ENCODE measurements around the gene KIAA1328. TPM values are rescaled to one million over a fixed set of nuclear protein-coding genes. Genes with fewer than 3 reads are reported as not detected.

The KIAA1328 gene
- total and polyA plus RNA-seq, 8 donors: 8.4 to 27.6 (median 22.9) TPM

- H3K27ac ChIP-seq: no peak overlapping the region
- H3K4me1 ChIP-seq: no peaks in the 10 kb centered on the region
- no peaks in the 10 kb centered on the region for H3K36me3 ChIP-seq
- H3K4me3 ChIP-seq: no peak overlapping the region
- H3K27me3 ChIP-seq: no peaks in the 10 kb centered on the region
- peak in 1 of 4 donors; percentile 16 for DNase-seq
- intact Hi-C loops (cut with DNase I): no loop called here
- H3K9me3 ChIP-seq: peaks cover 0 to 21% of the 10 kb centered on the region in 2 donors
- ATAC-seq: peak; percentile 74
- peak; percentile 27 to 39 for TF ChIP-seq CTCF (IDR thresholded peaks at IDR 0.05)
Observed at GRCh38 chr18:36942264-36942663, 113.3 kb downstream of the KIAA1328 start.

- H3K27ac ChIP-seq: no peak overlapping the region
- H3K9me3 ChIP-seq: no peaks in the 10 kb centered on the region
- no peaks in the 10 kb centered on the region for H3K4me1 ChIP-seq
- TF ChIP-seq CTCF (IDR thresholded peaks at IDR 0.05): no peak
- H3K4me3 ChIP-seq: no peak overlapping the region
- H3K36me3 ChIP-seq: no peaks in the 10 kb centered on the region
- intact Hi-C loops (cut with DNase I): no loop called here
- H3K27me3 ChIP-seq: no peaks in the 10 kb centered on the region
- DNase-seq: peak in 1 of 4 donors; percentile 46
- peak; percentile 47 for ATAC-seq
Observed at GRCh38 chr18:36947820-36948348, 119.0 kb downstream of the KIAA1328 start.

GRCh38 chr18:36950282-36950681 lies 121.4 kb downstream of the KIAA1328 start:
- ATAC-seq (no peak), DNase-seq (no peak)
- Histone ChIP-seq H3K27ac (no peak overlapping the region), H3K9me3 (no peaks in the 10 kb centered on the region), H3K4me1 (no peaks in the 10 kb centered on the region), H3K4me3 (no peak overlapping the region), H3K27me3 (no peaks in the 10 kb centered on the region), H3K36me3 (peaks cover 0 to 3% of the 10 kb centered on the region in 2 donors)
- intact Hi-C loops (cut with DNase I): no loop called here
- no peak for TF ChIP-seq CTCF (IDR thresholded peaks at IDR 0.05)

- no peak for TF ChIP-seq CTCF (IDR thresholded peaks at IDR 0.05)
- Histone ChIP-seq H3K9me3 (no peaks in the 10 kb centered on the region), H3K27me3 (no peaks in the 10 kb centered on the region), H3K4me1 (no peaks in the 10 kb centered on the region), H3K4me3 (no peak overlapping the region), H3K27ac (no peak overlapping the region), H3K36me3 (peaks cover 0 to 3% of the 10 kb centered on the region in 2 donors)
- ATAC-seq (no peak), DNase-seq (no peak)
- intact Hi-C loops (cut with DNase I): no loop called here
Observed at GRCh38 chr18:36950960-36951359, 122.0 kb downstream of the KIAA1328 start.

GRCh38 chr18:36953047-36953446 lies 124.1 kb downstream of the KIAA1328 start:
- no peak for TF ChIP-seq CTCF (IDR thresholded peaks at IDR 0.05)
- Histone ChIP-seq H3K36me3 (peaks cover 0 to 3% of the 10 kb centered on the region in 2 donors), H3K27me3 (no peaks in the 10 kb centered on the region), H3K4me3 (no peak overlapping the region), H3K4me1 (no peaks in the 10 kb centered on the region), H3K27ac (no peak overlapping the region), H3K9me3 (no peaks in the 10 kb centered on the region)
- ATAC-seq (no peak), DNase-seq (no peak)
- intact Hi-C loops (cut with DNase I): no loop called here

Measured in left lung (tissue), 10 donors.